ENCODE data around the gene TMEM140. TPM values are rescaled to one million over a fixed set of nuclear protein-coding genes. Genes with fewer than 3 reads are reported as not detected.

TMEM140 gene
- polyA plus RNA-seq, 1 donor (not counting 4 experiments of a cell fraction or from before 2014, with no cell fraction given) = 0.17 TPM

- no peak overlapping the region for H3K9ac ChIP-seq (ENCODE audit: control insufficient read depth, extremely low read depth, insufficient read depth, low read length)
- no peak overlapping the region for H2AFZ ChIP-seq (ENCODE audit: control insufficient read depth, low read length)
These were observed 18.9 kb upstream of the TMEM140 start for GRCh38 chr7:135128931-135129330.

DNA sequence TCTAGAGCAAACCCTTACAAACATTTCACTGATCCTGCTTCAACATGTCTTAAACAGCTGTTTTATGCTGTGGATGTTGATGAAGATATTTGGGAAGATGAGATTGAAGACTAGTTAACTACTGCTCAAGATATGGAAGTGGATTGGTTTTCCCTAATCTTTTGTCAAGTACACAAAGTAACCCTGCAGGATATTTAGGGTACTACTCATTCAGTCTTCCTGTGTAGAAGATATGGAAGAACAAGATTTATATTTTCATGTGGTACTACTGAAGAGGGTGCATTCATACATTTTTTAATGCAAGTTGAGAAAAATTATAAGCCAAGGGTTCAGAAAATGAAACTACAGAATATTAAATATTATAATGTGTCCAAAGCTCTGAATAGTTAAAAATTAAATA, 18.3 kb upstream of the TMEM140 start:
- dilution Hi-C loops (cut with MboI; ENCODE audit: extremely low pct_ligation_motif_present, low sequenced_read_pairs) = no loop called here
- Histone ChIP-seq H3K36me3 (ENCODE audit: control insufficient read depth in 2 of 2, extremely low read depth in 1 of 2, insufficient read depth in 2 of 2, low read length in 2 of 2) (no peaks in the 10 kb centered on the region), H4K20me1 (ENCODE audit: control insufficient read depth, extremely low read depth, insufficient read depth, low read length) (no peaks in the 10 kb centered on the region), H3K4me3 (ENCODE audit: control insufficient read depth in 2 of 3, extremely low read depth in 1 of 3, insufficient read depth in 2 of 3, low read depth in 1 of 3, low read length in 3 of 3) (no peak overlapping the region), H3K9me3 (ENCODE audit: control insufficient read depth, low read depth, low read length) (no peaks in the 10 kb centered on the region), H3K79me2 (ENCODE audit: control insufficient read depth, insufficient read depth, low read length) (no peaks in the 10 kb centered on the region), H3K27ac (ENCODE audit: control insufficient read depth, insufficient read depth, low read length) (no peak overlapping the region), H3K4me2 (ENCODE audit: control insufficient read depth, extremely low read depth, insufficient read depth, low read depth, low read length) (no peak overlapping the region), H2AFZ (ENCODE audit: control insufficient read depth, low read length) (no peak overlapping the region), H3K27me3 (ENCODE audit: control insufficient read depth, extremely low read depth, insufficient read depth, low read length) (no peaks in the 10 kb centered on the region), H3K9ac (ENCODE audit: control insufficient read depth, extremely low read depth, insufficient read depth, low read length) (no peak overlapping the region), H3K9me1 (ENCODE audit: control insufficient read depth, extremely low read depth, insufficient read depth, low read length) (no peaks in the 10 kb centered on the region), H3K4me1 (ENCODE audit: control insufficient read depth, extremely low read depth, insufficient read depth, low read length) (no peaks in the 10 kb centered on the region)
- TF ChIP-seq EZH2 (IDR thresholded peaks at IDR 0.05; ENCODE audit: low read length) (no peak), CTCF (optimal IDR thresholded peaks at IDR 0.05 in 1 of 3, IDR thresholded peaks at IDR 0.05 in 1 of 3, conservative IDR thresholded peaks at IDR 0.05 in 1 of 3; ENCODE audit: extremely low read depth in 1 of 3, insufficient read depth in 2 of 3, low read length in 3 of 3) (no peak)
- FAIRE-seq (peak; percentile 56), DNase-seq (ENCODE audit: low read depth, low spot score) (no peak)

More at GRCh38 chr7:135128931-135129330, 18.9 kb upstream of the TMEM140 start:
- no peak for DNase-seq (ENCODE audit: low read depth, low spot score)
- Histone ChIP-seq H3K9me1 (ENCODE audit: control insufficient read depth, extremely low read depth, insufficient read depth, low read length) (no peaks in the 10 kb centered on the region), H3K36me3 (ENCODE audit: control insufficient read depth in 2 of 2, extremely low read depth in 1 of 2, insufficient read depth in 2 of 2, low read length in 2 of 2) (no peaks in the 10 kb centered on the region), H3K4me1 (ENCODE audit: control insufficient read depth, extremely low read depth, insufficient read depth, low read length) (no peaks in the 10 kb centered on the region), H4K20me1 (ENCODE audit: control insufficient read depth, extremely low read depth, insufficient read depth, low read length) (no peaks in the 10 kb centered on the region), H3K27me3 (ENCODE audit: control insufficient read depth, extremely low read depth, insufficient read depth, low read length) (no peaks in the 10 kb centered on the region), H3K9me3 (ENCODE audit: control insufficient read depth, low read depth, low read length) (no peaks in the 10 kb centered on the region), H3K79me2 (ENCODE audit: control insufficient read depth, insufficient read depth, low read length) (no peaks in the 10 kb centered on the region), H3K4me2 (ENCODE audit: control insufficient read depth, extremely low read depth, insufficient read depth, low read depth, low read length) (no peak overlapping the region), H3K4me3 (ENCODE audit: control insufficient read depth in 2 of 3, extremely low read depth in 1 of 3, insufficient read depth in 2 of 3, low read depth in 1 of 3, low read length in 3 of 3) (no peak overlapping the region), H3K27ac (ENCODE audit: control insufficient read depth, insufficient read depth, low read length) (no peak overlapping the region)
- TF ChIP-seq CTCF (optimal IDR thresholded peaks at IDR 0.05 in 1 of 3, IDR thresholded peaks at IDR 0.05 in 1 of 3, conservative IDR thresholded peaks at IDR 0.05 in 1 of 3; ENCODE audit: extremely low read depth in 1 of 3, insufficient read depth in 2 of 3, low read length in 3 of 3) (no peak), EZH2 (IDR thresholded peaks at IDR 0.05; ENCODE audit: low read length) (no peak)
- FAIRE-seq = no peak
- dilution Hi-C loops (cut with MboI; ENCODE audit: extremely low pct_ligation_motif_present, low sequenced_read_pairs) = no loop called here
